NCI-H1436 (cell line): ENCODE measurements around the gene TANK.
"Not testable (repeated sequence)": the region's sequence is repeated elsewhere in the genome, so short reads cannot be mapped to it uniquely, and the experiment has no call there.

Source experiments
- DNase-seq: peaks from one replicate; lab custom pipeline; 2025; lab: John Stamatoyannopoulos, UW

The TANK gene

DNA sequence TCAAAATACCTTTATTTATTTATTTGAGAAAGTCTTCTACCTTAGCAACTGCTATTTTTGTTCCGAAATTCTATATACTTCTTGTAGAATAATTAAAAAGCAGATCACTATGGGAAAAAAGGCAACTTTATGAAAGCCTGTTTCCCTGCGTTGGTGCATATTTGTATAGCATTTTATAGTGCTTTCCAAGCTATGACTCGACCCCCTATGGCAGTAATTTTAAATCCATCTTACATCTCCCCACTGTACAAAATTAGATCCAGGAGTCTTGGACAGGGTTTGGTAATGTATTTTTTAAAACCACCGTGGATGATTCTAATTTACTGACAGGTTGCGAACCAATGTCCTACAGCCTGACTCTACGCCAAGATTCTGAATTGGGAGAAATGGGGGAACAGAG lies 10.1 kb downstream of the TANK start:
- DNase-seq, result no peak

DNA sequence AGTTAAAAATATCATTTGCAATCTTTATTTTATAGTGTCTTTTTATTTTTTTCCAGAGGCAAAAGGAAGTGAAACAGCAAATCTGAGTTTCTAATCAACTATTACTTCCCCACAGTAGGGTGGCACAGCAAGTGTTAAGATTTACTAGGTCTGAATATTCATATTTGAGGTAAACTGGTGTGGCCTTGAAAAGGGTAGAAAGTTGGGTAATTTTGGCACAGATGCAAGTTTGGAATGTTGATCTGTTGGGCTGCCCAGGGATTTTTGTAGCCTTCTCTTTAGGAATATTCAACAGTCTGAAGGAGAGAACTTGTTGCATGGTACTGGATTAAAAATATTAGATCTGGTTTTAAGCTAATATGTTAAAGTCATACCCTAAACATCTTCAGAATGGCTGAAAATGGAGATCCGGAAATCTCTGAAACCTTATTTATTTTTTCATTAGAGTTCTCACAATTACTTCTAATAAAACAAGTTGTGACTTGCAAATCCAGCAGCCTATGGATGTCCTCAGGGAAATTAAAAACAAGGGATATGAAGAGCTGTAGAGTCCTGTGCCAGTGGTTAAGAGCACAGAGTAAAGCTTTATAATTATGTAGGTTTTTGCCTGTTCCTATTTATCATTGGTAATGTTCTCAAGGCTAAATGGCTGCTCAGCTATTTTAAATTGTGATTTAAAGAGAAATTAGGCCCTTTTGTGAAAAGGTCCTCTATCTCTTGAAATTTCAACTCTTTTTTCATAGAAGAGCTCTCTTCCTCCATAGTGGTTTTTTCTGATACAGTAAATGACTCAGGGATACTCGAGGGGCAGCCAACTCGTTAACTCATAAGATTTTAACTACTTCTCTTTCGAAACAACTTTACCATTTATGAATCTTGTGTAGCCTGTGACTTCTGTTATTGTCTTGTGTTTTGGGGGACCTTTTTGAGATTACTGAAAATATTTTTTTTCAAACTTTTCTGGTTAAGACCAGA lies 11.0 kb downstream of the TANK start:
- no peak for DNase-seq

DNA sequence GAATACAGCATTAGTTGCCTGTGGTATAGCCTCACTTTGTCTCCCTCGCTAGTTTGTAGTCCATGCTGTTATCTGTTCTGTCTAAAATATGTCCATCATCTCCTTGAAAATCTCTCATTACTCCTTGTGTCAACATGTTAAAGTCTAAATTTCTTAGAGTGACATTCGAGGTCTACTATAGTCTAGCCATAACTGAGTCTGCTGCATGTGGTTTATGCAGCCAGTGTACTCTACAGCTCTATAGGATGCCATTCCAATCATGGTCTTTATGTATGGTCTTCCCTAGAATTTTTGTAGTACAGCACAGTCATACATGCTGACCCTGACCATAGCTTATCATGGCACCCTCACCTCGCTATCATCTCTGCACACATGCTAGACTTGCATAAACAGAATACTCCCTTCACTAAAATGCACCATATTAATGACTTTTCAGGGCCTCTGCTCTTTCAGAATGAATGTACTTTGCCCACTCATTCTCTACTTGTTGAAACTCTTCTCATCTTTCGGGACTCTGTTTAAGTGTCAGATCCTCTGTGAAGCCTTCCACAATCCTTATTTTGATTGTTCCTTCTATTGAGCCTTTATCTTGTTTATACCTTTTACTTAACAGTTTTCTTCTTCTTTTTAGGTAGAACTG lies 12.8 kb downstream of the TANK start:
- no peak for DNase-seq

DNA sequence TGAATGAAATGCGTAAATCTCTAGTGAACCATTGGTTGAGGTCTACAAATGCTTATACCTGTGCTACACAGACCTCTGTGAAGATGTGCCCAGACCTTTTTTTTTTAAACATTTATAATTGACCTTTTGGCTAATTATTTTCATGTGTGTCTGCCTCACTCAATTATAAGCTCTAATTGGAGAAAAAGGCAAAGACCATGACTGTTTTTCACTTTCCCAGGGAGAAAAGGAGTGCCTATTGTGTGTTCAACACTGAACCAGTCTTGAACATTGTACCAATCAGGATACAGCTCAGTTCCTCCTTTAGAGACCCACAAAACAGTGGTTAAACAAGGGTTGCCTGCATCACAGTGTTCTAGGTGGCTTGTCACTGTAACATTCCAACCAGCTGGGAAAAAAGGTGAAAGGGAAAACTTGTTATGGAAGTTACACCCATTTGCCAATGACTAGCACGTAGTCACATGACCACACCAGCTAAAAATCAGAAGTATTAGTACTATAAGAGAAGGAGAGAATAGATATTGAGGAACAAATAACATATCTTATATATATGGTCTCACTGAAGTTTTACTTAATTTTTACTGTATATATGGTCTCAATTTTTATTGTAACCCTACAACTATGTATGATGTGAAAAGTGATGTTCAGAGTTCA lies 13.4 kb downstream of the TANK start:
- no peak for DNase-seq

DNA sequence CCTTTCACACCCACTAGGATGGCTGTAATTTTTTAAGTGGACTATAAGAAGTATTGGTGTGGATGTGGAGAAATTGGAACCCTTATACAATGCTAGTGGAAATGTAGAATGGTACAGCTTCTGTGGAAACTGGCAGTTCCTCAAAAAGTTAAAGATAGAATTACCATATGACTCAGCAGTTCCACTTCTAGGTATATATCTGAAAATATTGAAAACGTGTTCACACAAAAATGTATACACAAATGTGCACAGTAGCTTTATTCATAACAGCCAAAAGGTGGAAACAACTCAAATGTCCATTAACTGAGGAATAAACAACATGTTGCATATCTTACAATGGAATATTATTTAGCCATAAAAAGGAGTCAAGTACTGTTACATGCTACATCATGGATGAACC lies 17.7 kb downstream of the TANK start:
- no peak for DNase-seq

DNA sequence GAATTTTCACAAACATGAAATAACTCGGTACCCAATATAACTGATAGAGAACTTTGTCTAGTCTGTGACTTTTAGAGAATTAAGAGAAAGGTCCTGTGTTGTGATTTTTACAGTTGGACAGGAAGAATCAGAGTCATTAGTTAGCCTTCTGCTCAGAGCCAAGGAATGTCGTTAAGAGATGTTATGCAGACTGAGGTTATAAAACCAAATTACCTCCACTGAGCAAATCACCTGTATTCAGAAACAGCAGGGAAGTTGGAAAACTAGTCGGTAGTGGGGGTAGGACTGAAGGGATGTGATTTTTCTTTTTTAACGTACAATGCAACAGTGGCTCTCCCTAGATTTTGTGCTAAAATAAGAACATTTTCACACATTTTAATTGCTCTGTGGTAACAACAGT lies 18.5 kb downstream of the TANK start:
- DNase-seq, result no peak

DNA sequence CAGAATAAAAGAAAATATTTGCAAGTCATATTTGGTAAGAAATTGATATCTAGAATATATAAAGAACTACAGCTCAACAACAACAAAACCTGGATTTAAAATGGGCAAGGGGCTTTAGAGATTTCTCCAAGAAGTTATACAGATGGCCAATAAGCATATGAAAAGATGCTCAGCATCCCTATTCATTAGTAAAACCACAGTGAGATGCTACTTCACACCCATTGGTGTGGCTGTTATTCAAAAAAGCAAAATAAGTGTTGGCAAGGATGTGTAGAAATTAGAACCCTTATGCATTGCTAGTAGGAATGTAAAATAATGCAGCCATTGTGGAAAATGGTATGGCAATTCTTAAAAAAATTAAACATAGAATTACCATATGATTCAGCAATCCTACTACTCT lies 29.8 kb downstream of the TANK start:
- DNase-seq, result no peak

DNA sequence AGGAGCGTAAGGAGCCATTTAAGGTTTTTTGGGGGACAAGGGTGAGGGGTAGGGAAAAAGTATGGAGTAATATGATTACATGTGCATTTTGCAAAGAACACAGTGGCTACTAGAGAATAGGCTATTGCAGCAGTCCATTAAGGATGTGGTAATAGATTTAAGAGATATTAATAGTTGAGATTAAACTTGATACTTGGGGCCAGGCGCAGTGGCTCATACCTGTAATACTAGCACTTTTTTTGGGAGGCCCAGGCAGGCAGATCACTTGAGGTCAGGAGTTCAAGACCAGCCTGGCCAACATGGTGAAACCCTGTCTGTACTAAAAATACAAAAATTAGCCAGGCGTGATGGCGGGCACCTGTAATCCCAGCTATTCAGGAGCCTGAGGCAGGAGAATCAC lies 35.4 kb downstream of the TANK start:
- not testable (repeated sequence) for DNase-seq

DNA sequence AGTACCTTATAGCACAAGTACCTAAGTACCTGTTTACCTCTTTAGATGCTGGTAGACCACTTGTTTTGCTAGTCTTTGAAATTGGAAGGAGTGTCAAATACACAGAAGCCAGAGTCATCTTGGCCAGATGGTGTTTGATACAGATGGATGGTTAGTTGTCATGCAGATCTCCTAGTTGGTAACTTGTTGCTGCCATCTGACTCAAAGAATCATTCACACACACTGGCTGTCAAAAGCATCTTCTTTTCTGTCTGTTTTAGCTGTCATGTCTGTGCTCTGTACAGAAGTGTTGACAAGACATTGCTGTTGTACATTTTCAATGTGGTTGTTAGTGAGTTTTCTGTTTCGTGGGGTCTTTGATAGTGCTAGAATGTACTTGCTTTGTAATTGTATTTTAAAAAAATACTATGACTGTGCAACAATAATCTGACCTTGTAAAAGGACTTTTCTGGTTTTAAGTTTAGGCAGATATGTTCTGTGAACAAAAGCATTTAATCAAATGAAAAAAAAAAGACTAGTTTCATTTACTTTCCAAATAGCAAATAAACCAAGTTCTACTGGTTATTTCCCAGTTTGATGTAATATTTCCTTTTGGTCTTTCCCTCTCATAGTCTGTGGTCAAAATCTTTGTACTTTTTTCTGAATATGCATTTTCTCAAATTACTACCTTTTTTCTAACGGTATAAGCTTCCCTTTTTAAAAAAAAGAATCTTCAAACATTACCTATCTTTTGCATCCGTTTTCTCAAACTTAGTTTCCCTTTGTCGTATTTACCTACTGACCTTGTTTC lies 39.9 kb downstream of the TANK start:
- DNase-seq, result no peak

DNA sequence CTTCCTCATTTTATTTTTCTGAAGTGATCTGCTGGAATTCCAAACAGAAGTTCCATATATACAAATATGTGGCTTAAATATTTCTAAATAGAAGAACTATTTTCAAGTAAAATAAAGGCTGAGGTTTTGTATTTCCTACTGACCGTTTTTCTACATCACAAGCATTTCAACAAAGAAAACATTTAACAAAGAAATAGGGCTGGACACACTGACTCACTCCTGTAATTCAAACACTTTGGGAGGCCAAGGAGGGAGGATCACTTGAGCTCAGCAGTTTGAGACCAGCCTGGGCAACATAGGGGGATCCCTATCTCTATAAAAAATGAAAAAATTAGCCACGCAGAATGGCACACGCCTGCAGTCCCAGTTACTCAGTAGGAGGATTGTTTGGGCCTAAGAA lies 44.6 kb downstream of the TANK start:
- DNase-seq, result no peak

DNA sequence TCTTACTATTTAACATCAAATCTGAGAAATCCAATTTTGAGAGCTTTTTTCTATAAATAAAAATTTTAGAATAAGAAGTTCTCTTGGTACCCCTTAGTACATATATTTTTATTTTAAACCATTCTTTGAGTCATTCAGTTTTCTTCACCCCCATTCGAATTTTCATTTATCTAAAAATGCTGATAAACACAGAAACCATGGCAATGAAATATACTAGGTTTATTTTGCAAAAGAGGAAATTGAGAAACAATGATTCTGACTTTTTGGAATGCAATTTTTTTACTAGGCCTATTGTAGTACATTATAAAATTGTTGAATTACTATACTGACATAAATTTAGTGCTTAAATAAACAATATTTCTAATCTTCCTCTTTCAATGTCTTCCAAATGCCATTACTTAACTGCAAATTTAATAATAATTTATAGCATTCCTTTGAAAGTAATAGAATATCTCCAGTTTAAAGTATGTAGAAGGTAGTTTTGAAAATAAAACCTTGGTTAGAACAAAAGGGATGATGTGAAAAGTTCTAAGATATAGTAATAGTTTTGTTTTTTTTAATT lies 46.3 kb downstream of the TANK start:
- DNase-seq, result no peak

DNA sequence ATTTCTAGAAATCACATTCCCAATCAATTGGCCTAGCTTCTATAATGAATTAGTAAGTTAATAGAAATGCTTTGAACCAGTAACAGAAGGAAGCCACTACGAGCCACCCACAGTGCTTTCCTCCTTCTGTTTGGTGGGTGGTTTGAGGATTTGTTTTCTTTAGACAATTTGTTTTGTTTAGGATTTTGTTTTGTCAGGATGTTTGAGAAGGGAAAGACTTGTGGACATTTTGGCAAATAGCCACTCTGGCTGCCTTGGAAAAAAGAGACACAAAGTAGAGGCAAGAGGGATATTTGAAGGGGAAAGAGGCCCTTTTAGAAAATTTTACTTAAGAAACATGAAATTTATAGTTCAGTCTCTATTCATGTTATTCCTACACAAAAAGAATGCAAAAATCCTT lies 47.7 kb downstream of the TANK start:
- DNase-seq, result no peak

DNA sequence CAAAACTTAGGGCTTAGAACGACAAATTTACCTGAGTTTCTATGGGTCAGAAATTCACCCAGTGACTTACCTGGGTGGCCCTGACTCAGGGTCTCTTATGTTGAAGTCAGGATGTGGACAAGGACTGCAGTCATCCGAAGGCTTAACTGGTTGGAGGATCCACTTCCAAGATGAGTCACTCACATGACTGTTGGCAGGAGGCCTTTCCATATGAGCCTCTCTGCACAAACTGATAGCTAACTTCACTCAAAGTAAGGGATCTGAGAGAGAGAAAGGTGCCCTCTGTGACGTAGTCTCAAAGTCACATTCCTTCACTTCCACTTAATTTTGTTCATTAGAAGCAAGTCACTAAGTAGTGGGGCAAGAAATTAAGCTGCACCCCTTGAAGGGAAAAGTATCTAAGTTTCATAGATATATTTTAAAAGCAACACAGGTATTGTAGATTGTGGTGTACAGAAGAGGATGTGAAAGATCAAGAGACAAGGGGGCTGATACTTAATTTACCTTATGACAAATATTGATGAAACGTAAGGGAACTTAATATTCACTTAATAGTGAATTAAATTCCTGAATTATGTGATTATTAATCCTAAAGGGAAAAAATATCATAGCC lies 48.4 kb downstream of the TANK start:
- no peak for DNase-seq

DNA sequence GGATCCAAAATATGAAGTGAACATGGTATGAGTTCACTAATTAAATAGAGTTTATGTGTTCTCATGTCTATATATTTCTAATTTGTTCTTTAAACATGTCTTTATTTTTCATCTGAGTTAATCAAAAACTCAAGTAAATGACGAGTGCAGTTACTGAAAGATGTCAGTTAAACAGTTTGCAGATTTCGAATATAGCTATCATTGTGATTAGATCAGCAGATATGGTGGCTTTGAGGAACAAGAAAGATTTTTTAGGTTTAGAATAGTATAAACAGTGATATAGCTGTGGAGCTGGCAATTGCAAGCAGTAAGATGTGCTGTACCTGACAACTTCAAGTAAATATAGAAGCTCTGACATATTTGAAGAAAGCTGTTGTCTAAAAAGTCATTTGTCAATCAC lies 49.7 kb downstream of the TANK start:
- DNase-seq, result no peak

DNA sequence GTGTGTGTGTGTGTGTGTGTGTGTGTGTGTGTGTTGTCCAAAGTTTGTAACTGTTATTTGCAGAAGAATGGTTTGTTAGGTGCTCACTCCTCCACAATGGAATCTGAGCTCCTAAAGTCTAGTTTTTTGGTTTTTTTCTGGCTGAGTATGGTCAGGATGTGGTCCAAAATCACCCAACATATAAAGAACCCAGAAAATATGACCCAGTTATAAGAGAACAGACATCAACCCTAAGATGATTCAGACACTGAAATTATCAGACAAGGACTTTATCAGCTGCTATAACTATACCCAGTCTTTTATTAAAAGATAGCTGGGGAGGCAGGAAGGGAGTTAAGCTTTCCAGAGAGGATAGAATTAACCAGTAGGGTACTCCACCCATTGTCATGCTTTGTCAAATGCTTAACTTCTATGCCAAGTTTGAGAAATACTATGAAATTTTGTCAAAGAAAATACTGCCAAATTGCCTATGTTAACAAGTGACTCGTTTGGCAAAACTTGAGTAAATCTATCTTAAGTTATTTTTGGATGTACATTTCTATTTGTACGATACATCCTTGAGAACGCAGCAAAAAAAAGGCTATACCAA lies 57.5 kb downstream of the TANK start:
- no peak for DNase-seq

DNA sequence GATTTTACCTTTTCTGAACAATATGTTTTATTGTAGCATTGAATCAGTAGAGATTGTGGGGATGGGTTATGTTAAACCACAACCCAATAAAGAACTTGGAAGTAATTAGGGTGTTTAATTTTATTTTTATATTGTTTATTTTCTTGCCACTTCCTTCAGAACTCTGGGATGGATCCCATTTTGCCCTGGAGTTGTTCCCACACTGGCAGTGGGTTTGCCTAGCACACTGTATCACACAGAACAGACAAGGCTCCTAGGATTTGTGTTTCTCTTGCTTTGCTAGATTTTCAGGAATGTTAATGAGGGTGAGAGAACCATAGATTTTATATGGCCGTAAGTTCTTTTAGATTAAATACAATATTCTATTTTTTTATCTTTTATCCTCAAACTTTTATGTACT lies 59.0 kb downstream of the TANK start:
- DNase-seq, result no peak

DNA sequence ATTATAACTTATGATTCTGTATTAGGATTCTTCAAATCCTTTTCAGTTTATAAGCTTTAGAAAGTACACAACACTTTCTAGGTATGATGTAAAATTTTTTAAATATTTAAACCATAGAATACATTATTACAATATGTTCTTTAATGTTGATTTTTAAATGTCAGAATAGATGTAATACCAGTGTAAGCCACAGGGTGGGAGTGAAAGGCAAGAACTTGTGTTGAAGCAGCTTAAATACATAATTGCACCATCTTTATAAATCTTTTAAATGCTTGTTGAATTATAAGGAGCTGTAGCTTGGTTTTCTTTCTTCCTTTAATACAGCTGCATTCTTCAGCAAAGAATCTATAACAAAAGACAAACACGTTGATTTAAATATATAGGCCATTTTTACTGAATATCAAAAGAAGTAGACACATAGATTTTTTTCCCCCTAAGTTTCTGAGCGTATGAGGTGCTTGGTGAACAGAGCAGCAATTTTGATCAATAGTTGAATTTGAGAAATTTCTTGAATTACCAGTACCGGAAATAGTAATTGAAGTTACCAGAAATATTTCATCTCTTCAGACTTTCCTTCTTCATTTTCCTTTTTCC lies 63.0 kb downstream of the TANK start:
- DNase-seq, result peak; percentile 28

DNA sequence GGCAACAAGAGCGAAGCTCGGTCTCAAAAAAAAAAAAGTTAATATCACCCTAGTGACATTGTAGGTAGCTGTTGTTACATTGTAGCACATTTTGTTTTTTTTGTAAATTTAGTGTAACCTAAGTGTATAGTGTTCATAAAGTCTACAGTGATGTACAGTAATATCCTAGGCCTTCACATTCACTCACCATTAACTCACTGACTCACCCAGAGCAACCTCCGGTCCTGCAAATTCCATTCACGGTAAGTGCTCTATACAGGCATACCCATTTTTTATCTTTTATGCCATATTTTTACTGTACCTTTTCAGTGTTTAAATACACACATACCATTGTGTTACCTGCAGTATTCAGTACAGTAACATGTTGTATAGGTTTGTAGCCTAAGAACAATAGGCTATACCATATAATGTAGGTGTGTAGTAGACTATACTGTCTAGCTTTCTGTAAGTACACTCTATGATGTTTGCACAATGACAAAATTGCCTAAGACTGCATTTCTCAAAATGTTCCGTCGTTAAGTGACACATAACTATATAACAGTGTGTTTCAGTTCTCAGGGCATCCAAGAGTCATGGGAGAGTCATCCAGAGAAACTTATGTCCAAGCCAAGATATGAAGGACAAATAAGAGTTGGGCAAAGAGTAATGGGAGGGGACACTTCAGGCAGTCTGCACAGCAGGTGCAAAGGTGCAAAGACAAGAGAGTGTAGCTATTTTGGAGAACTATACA lies 68.4 kb downstream of the TANK start:
- no peak for DNase-seq

DNA sequence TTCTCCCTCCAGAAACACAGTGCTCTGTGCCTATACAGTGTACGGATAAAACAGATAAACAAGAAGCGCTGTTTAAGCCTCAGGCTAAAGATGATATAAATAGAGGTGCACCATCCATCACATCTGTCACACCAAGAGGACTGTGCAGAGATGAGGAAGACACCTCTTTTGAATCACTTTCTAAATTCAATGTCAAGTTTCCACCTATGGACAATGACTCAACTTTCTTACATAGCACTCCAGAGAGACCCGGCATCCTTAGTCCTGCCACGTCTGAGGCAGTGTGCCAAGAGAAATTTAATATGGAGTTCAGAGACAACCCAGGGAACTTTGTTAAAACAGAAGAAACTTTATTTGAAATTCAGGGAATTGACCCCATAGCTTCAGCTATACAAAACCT lies 70.7 kb downstream of the TANK start:
- DNase-seq, result no peak

DNA sequence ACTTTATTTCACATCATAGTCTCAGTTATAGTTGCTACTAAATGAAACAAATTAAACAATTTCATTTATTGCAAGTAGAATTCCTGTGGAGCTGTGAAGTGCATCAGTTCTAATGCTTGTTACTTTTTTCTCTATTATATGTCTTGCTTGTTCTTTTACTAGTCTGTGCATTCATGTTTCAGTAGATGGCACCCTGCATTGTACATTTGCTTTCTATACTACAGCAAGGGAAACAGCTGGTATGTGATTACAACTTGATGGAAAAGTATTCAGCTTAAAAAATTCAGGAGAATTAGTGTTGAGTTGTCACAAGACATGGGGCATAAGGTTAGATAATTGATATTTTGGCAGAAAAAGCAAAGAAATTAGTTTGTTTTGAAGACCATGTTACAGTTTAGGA lies 72.3 kb downstream of the TANK start:
- DNase-seq, result no peak
